ENCODE data around the gene CCT6A. TPM values are rescaled to one million over a fixed set of nuclear protein-coding genes. Genes with fewer than 3 reads are reported as not detected.

CCT6A gene
- polyA plus RNA-seq, 3 donors, result 206 to 245 (median 233) TPM

Other genes with a start within 250 kb of the CCT6A start
- under 1 TPM; 0.16 to 0.57 (median 0.19) TPM for gene SEPTIN14, start 189.0 kb upstream of the CCT6A start, polyA plus RNA-seq (ENCODE audit: insufficient read length in 3 of 3)
- 10 to 100 TPM; 12.3 to 15.8 (median 14.6) TPM for gene ZNF713, start 164.3 kb upstream of the CCT6A start, polyA plus RNA-seq (ENCODE audit: insufficient read length in 3 of 3)
- gene MRPS17, start 99.9 kb upstream of the CCT6A start, polyA plus RNA-seq (ENCODE audit: insufficient read length in 3 of 3), result 10 to 100 TPM; 16.0 to 20.5 (median 16.1) TPM
- gene NIPSNAP2, start 87.2 kb upstream of the CCT6A start, polyA plus RNA-seq (ENCODE audit: insufficient read length in 3 of 3), result 100 to 1,000 TPM in 2 of 3 donors, 10 to 100 TPM in 1; 94.5 to 119 (median 105) TPM
- 10 to 100 TPM; 26.1 to 35.1 (median 28.8) TPM for gene PSPH, start 321 bp upstream of the CCT6A start, polyA plus RNA-seq (ENCODE audit: insufficient read length in 3 of 3)
- gene SUMF2, start 12.5 kb downstream of the CCT6A start, polyA plus RNA-seq (ENCODE audit: insufficient read length in 3 of 3), result 100 to 1,000 TPM; 130 to 169 (median 135) TPM
- 1 to 10 TPM in 2 of 3 donors, under 1 TPM in 1; 0.90 to 3.0 (median 1.4) TPM for gene PHKG1, start 41.2 kb downstream of the CCT6A start, polyA plus RNA-seq (ENCODE audit: insufficient read length in 3 of 3)
- 100 to 1,000 TPM; 238 to 284 (median 266) TPM for gene CHCHD2, start 54.7 kb downstream of the CCT6A start, polyA plus RNA-seq (ENCODE audit: insufficient read length in 3 of 3)
- gene NUPR2, start 64.7 kb downstream of the CCT6A start, polyA plus RNA-seq (ENCODE audit: insufficient read length in 3 of 3), result 1 to 10 TPM; 2.4 to 3.5 (median 2.6) TPM